Trophoblast cell (in vitro differentiated cells and primary cell): Measurements from ENCODE around the gene ASIC2.
A peak's percentile ranks its signal among the peaks of the same experiment; 100 is the strongest.
"Not testable (repeated sequence)": the region's sequence is repeated elsewhere in the genome, so short reads cannot be mapped to it uniquely, and the experiment has no call there.

Experiments
- DNase-seq, 2 donors: peaks; one replicate each; pipeline ENCODE4 v3.0.0-alpha.2; 2016
- H2AFZ ChIP-seq: 2 replicates; pipeline ENCODE4 v1.6.1; 2013; ENCODE audit warnings: low read length, moderate library complexity, mild to moderate bottlenecking; ENCODE audit not compliant: insufficient read depth, poor library complexity
- H2AK5ac ChIP-seq: 2 replicates; pipeline ENCODE4 v1.6.1; 2013; ENCODE audit warnings: mild to moderate bottlenecking, low read length
- H2BK120ac ChIP-seq: 2 replicates; pipeline ENCODE4 v1.6.1; 2013; ENCODE audit warnings: low read length, mild to moderate bottlenecking, moderate library complexity; ENCODE audit not compliant: insufficient read depth, poor library complexity
- H2BK12ac ChIP-seq: 2 replicates; pipeline ENCODE4 v1.6.1; 2013; ENCODE audit warnings: mild to moderate bottlenecking, low read length, moderate library complexity
- H2BK5ac ChIP-seq: 2 replicates; pipeline ENCODE4 v1.6.1; 2013; ENCODE audit warnings: low read length, low read depth, moderate library complexity, mild to moderate bottlenecking; ENCODE audit not compliant: poor library complexity
- H3K14ac ChIP-seq: 2 replicates; pipeline ENCODE4 v1.6.1; 2013; ENCODE audit warnings: mild to moderate bottlenecking, low read length
- H3K18ac ChIP-seq: 2 replicates; pipeline ENCODE4 v1.6.1; 2013; ENCODE audit warnings: mild to moderate bottlenecking, low read length
- H3K23ac ChIP-seq: 2 replicates; pipeline ENCODE4 v1.6.1; 2013; ENCODE audit warnings: low read length
- H3K27ac ChIP-seq: 2 replicates; pipeline ENCODE4 v1.5.1; 2013; ENCODE audit warnings: low read depth, mild to moderate bottlenecking, inconsistent platforms, low read length, moderate library complexity
- H3K27me3 ChIP-seq: 2 replicates; pipeline ENCODE4 v1.6.1; 2013; ENCODE audit warnings: inconsistent platforms, mild to moderate bottlenecking, low read length, moderate library complexity; ENCODE audit not compliant: insufficient read depth
- H3K36me3 ChIP-seq, 2 experiments: 1 replicate in 1 of 2; 2 replicates in 1 of 2; pipeline ENCODE4 v1.6.1; 2013; ENCODE audit warnings: low read length in 2 of 2, mild to moderate bottlenecking in 2 of 2, moderate library complexity in 1 of 2; ENCODE audit not compliant: insufficient read depth in 2 of 2, control insufficient read depth in 1 of 2
- H3K4ac ChIP-seq: 2 replicates; pipeline ENCODE4 v1.6.1; 2013; ENCODE audit warnings: low read depth, mild to moderate bottlenecking, low read length, moderate library complexity
- H3K4me1 ChIP-seq, 2 experiments: 1 replicate in 1 of 2; 2 replicates in 1 of 2; pipeline ENCODE4 v1.6.1; 2013; ENCODE audit warnings: low read length in 2 of 2, mild to moderate bottlenecking in 2 of 2, moderate library complexity in 1 of 2; ENCODE audit not compliant: insufficient read depth in 2 of 2, control insufficient read depth in 1 of 2
- H3K4me2 ChIP-seq: 2 replicates; pipeline ENCODE4 v1.6.1; 2013; ENCODE audit warnings: inconsistent platforms, mild to moderate bottlenecking, low read length, moderate library complexity
- H3K4me3 ChIP-seq: 2 replicates; pipeline ENCODE4 v1.5.1; 2013; ENCODE audit warnings: mild to moderate bottlenecking, low read depth, low read length, inconsistent platforms
- H3K79me1 ChIP-seq: one replicate; pipeline ENCODE4 v1.6.1; 2013; ENCODE audit warnings: low read length
- H3K79me2 ChIP-seq: 2 replicates; pipeline ENCODE4 v1.6.1; 2013; ENCODE audit warnings: low read length, mild to moderate bottlenecking; ENCODE audit not compliant: control insufficient read depth, insufficient read depth, poor library complexity
- H3K9ac ChIP-seq: 2 replicates; pipeline ENCODE4 v1.6.1; 2013; ENCODE audit warnings: mild to moderate bottlenecking, low read length
- H3K9me3 ChIP-seq: 2 replicates; pipeline ENCODE4 v1.6.1; 2013; ENCODE audit warnings: low read depth, mild to moderate bottlenecking, control low read depth, inconsistent platforms, low read length; ENCODE audit not compliant: insufficient read depth
- H4K12ac ChIP-seq: 2 replicates; pipeline ENCODE4 v1.6.1; 2013; ENCODE audit warnings: low read depth, mild to moderate bottlenecking, low read length, moderate library complexity
- H4K8ac ChIP-seq: 2 replicates; pipeline ENCODE4 v1.6.1; 2013; ENCODE audit warnings: low read depth, mild to moderate bottlenecking, low read length, moderate library complexity
- H4K91ac ChIP-seq: one replicate; pipeline ENCODE4 v1.6.1; 2013; ENCODE audit warnings: low read depth, mild to moderate bottlenecking, low read length, moderate library complexity
- WGBS: extraction: QIAGEN DNeasy Blood & Tissue Kit; methylation state at CpG from one replicate; pipeline ENCODE4 v1.1.7; 2013; ENCODE audit warnings: missing lambda C conversion rate; ENCODE audit not compliant: insufficient read length, insufficient coverage; ENCODE audit errors: extremely low coverage; 5-methylcytosine and 5-hydroxymethylcytosine counted together

The ASIC2 gene

GRCh38 chr17:32987868-32988267, 305.2 kb downstream of the ASIC2 start:
- H3K79me2 ChIP-seq, H3K79me1 ChIP-seq, DNase-seq, H4K8ac ChIP-seq, H3K4me3 ChIP-seq, H2BK12ac ChIP-seq, H2AFZ ChIP-seq, H3K18ac ChIP-seq, H3K9ac ChIP-seq, H2AK5ac ChIP-seq, H3K36me3 ChIP-seq, H3K4me1 ChIP-seq, H2BK5ac ChIP-seq, H3K4me2 ChIP-seq, H4K12ac ChIP-seq, H3K4ac ChIP-seq, H2BK120ac ChIP-seq, H3K27ac ChIP-seq, H3K14ac ChIP-seq, H3K27me3 ChIP-seq, H3K23ac ChIP-seq, H4K91ac ChIP-seq: not testable (repeated sequence)
- WGBS: no CpG with 5 or more reads among the region's 2 CpGs
- H3K9me3 ChIP-seq: peaks cover 13% of the 10 kb centered on the region

GRCh38 chr17:32987453-32987805, 305.7 kb downstream of the ASIC2 start:
- H3K36me3 ChIP-seq, DNase-seq, H3K4me1 ChIP-seq, H3K79me2 ChIP-seq, H3K4me2 ChIP-seq, H2AK5ac ChIP-seq, H3K27ac ChIP-seq, H4K8ac ChIP-seq, H2BK120ac ChIP-seq, H3K14ac ChIP-seq, H2BK5ac ChIP-seq, H4K91ac ChIP-seq, H2BK12ac ChIP-seq, H4K12ac ChIP-seq, H3K4ac ChIP-seq, H3K4me3 ChIP-seq, H3K27me3 ChIP-seq, H3K18ac ChIP-seq, H3K9ac ChIP-seq, H3K79me1 ChIP-seq, H2AFZ ChIP-seq, H3K23ac ChIP-seq: not testable (repeated sequence)
- WGBS: no CpG with 5 or more reads among the region's 1 CpG
- H3K9me3 ChIP-seq: peaks cover 13% of the 10 kb centered on the region

GRCh38 chr17:32985050-32985756, 307.9 kb downstream of the ASIC2 start:
- Histone ChIP-seq H4K91ac (no peak overlapping the region), H4K12ac (no peak overlapping the region), H3K9ac (no peak overlapping the region), H2AK5ac (no peak overlapping the region), H3K79me1 (no peaks in the 10 kb centered on the region), H3K4me3 (no peak overlapping the region), H2BK12ac (no peak overlapping the region), H3K4me2 (no peak overlapping the region), H3K23ac (peak overlapping the region; percentile 49), H3K9me3 (peaks cover 13% of the 10 kb centered on the region), H2BK120ac (no peak overlapping the region), H2BK5ac (no peak overlapping the region), H3K36me3 (no peaks in the 10 kb centered on the region), H3K27ac (no peak overlapping the region), H3K4ac (no peak overlapping the region), H3K4me1 (no peaks in the 10 kb centered on the region), H3K27me3 (no peaks in the 10 kb centered on the region), H3K14ac (no peak overlapping the region), H2AFZ (no peak overlapping the region), H3K79me2 (no peaks in the 10 kb centered on the region), H4K8ac (no peak overlapping the region), H3K18ac (no peak overlapping the region)
- DNase-seq: no peak
- WGBS: no CpG with 5 or more reads among the region's 4 CpGs

GRCh38 chr17:32981611-32982010, 311.5 kb downstream of the ASIC2 start:
- H3K4ac ChIP-seq, H3K4me1 ChIP-seq, H3K79me2 ChIP-seq, H3K23ac ChIP-seq, H2BK5ac ChIP-seq, H3K36me3 ChIP-seq, H3K18ac ChIP-seq, DNase-seq, H4K12ac ChIP-seq, H3K4me2 ChIP-seq, H3K27me3 ChIP-seq, H2AFZ ChIP-seq, H3K9me3 ChIP-seq, H3K14ac ChIP-seq, H2BK120ac ChIP-seq, H3K79me1 ChIP-seq, H2BK12ac ChIP-seq, H2AK5ac ChIP-seq, H4K91ac ChIP-seq, H4K8ac ChIP-seq, H3K9ac ChIP-seq, H3K27ac ChIP-seq, H3K4me3 ChIP-seq: not testable (repeated sequence)
- WGBS: no CpG with 5 or more reads among the region's 3 CpGs
